CD1c-positive myeloid dendritic cell (primary cell): Measurements from ENCODE around the gene ITIH1.
A peak's percentile ranks its signal among the peaks of the same experiment; 100 is the strongest.

Experiments
- DNase-seq: peaks from one replicate; pipeline ENCODE4 v3.0.0-alpha.2; 2016; ENCODE audit errors: extremely low spot score

The ITIH1 gene

GRCh38 chr3:52790337-52790736 is 12.9 kb downstream of the ITIH1 start:
- DNase-seq, result no peak

GRCh38 chr3:52790741-52791140 is 13.3 kb downstream of the ITIH1 start:
- DNase-seq, result no peak

- no peak for DNase-seq
Observed at GRCh38 chr3:52791366-52791765, 14.0 kb downstream of the ITIH1 start.

- DNase-seq, result no peak
Observed at GRCh38 chr3:52791928-52792327, 14.5 kb downstream of the ITIH1 start.

GRCh38 chr3:52792413-52792812 is 15.0 kb downstream of the ITIH1 start:
- DNase-seq, result no peak

GRCh38 chr3:52792961-52793695 is 15.7 kb downstream of the ITIH1 start:
- no peak for DNase-seq

- no peak for DNase-seq
Observed at GRCh38 chr3:52793702-52794611, 16.6 kb downstream of the ITIH1 start.

GRCh38 chr3:52794612-52795099 is 17.3 kb downstream of the ITIH1 start, which contains the start of gene ITIH3:
ITIH3 (plus strand) TSS chr3:52794796; CDS start chr3:52794804, 8 bp downstream.
- DNase-seq, result no peak

- DNase-seq, result no peak
Observed at GRCh38 chr3:52795298-52795900, 18.0 kb downstream of the ITIH1 start.

GRCh38 chr3:52796411-52796810 is 19.0 kb downstream of the ITIH1 start:
- DNase-seq, result no peak

- DNase-seq, result no peak
Observed at GRCh38 chr3:52798376-52798977, 21.1 kb downstream of the ITIH1 start.

GRCh38 chr3:52798978-52799476 is 21.6 kb downstream of the ITIH1 start:
- DNase-seq, result peak; percentile 31

GRCh38 chr3:52800079-52800478 is 22.7 kb downstream of the ITIH1 start:
- no peak for DNase-seq

- no peak for DNase-seq
Observed at GRCh38 chr3:52801839-52802238, 24.4 kb downstream of the ITIH1 start.

- no peak for DNase-seq
Observed at GRCh38 chr3:52805270-52806039, 28.1 kb downstream of the ITIH1 start.

- DNase-seq, result no peak
Observed at GRCh38 chr3:52809149-52809548, 31.8 kb downstream of the ITIH1 start.

GRCh38 chr3:52809662-52810377 is 32.4 kb downstream of the ITIH1 start:
- DNase-seq, result no peak

- DNase-seq, result no peak
Observed at GRCh38 chr3:52810923-52811322, 33.5 kb downstream of the ITIH1 start.

GRCh38 chr3:52811452-52812011 is 34.1 kb downstream of the ITIH1 start:
- DNase-seq, result no peak

- DNase-seq, result no peak
Observed at GRCh38 chr3:52813810-52814209, 36.4 kb downstream of the ITIH1 start.
